ENCODE data around the gene HIPK3. TPM values are rescaled to one million over a fixed set of nuclear protein-coding genes. Genes with fewer than 3 reads are reported as not detected.

The HIPK3 gene
- polyA plus RNA-seq, 1 donor (not counting 4 experiments of a cell fraction or from before 2014, with no cell fraction given) = 37.3 TPM

DNA sequence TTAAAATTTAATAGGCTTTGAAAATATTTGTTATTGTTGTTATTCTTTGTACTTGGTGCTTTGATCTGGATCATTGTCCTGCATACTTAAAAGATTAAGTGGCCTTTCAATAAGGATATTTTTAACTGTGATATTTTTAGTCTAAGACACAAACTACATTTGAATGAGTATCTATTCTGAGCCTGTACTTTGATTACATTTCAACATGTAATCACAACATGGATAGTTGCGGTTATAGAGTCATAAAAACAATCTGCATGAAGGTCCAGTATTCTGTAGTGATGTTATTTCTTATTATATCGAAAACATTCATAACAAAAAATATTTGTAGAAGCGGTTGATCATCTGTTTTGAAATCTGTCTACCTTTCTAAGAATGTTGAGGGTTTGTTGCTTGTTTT is 58.6 kb downstream of the HIPK3 start:
- H3K9me3 ChIP-seq (ENCODE audit: control insufficient read depth, low read depth, low read length) = no peaks in the 10 kb centered on the region
- TF ChIP-seq, protein P1, sequence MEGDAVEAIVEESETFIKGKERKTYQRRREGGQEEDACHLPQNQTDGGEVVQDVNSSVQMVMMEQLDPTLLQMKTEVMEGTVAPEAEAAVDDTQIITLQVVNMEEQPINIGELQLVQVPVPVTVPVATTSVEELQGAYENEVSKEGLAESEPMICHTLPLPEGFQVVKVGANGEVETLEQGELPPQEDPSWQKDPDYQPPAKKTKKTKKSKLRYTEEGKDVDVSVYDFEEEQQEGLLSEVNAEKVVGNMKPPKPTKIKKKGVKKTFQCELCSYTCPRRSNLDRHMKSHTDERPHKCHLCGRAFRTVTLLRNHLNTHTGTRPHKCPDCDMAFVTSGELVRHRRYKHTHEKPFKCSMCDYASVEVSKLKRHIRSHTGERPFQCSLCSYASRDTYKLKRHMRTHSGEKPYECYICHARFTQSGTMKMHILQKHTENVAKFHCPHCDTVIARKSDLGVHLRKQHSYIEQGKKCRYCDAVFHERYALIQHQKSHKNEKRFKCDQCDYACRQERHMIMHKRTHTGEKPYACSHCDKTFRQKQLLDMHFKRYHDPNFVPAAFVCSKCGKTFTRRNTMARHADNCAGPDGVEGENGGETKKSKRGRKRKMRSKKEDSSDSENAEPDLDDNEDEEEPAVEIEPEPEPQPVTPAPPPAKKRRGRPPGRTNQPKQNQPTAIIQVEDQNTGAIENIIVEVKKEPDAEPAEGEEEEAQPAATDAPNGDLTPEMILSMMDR (optimal IDR thresholded peaks at IDR 0.05 in 1 of 3, IDR thresholded peaks at IDR 0.05 in 1 of 3, conservative IDR thresholded peaks at IDR 0.05 in 1 of 3; ENCODE audit: extremely low read depth in 1 of 3, insufficient read depth in 2 of 3, low read length in 3 of 3) = no peak
- TF ChIP-seq EZH2 (IDR thresholded peaks at IDR 0.05; ENCODE audit: low read length) = no peak
- FAIRE-seq = no peak
- no peaks in the 10 kb centered on the region for H3K27me3 ChIP-seq (ENCODE audit: control insufficient read depth, extremely low read depth, insufficient read depth, low read length)
- peaks cover 4% of the 10 kb centered on the region for H4K20me1 ChIP-seq (ENCODE audit: control insufficient read depth, extremely low read depth, insufficient read depth, low read length)
- no peak overlapping the region for H3K4me3 ChIP-seq (ENCODE audit: control insufficient read depth in 2 of 3, extremely low read depth in 1 of 3, insufficient read depth in 2 of 3, low read depth in 1 of 3, low read length in 3 of 3)
- no peak for DNase-seq (ENCODE audit: low read depth, low spot score)
- no peaks in the 10 kb centered on the region for H3K9me1 ChIP-seq (ENCODE audit: control insufficient read depth, extremely low read depth, insufficient read depth, low read length)
- H3K4me1 ChIP-seq (ENCODE audit: control insufficient read depth, extremely low read depth, insufficient read depth, low read length) = peaks cover 8% of the 10 kb centered on the region
- H3K9ac ChIP-seq (ENCODE audit: control insufficient read depth, extremely low read depth, insufficient read depth, low read length) = no peak overlapping the region
- peaks cover 79% of the 10 kb centered on the region for H3K79me2 ChIP-seq (ENCODE audit: control insufficient read depth, insufficient read depth, low read length)
- H3K4me2 ChIP-seq (ENCODE audit: control insufficient read depth, extremely low read depth, insufficient read depth, low read depth, low read length) = no peak overlapping the region
- dilution Hi-C loops (cut with MboI; ENCODE audit: extremely low pct_ligation_motif_present, low sequenced_read_pairs) = no loop called here
- H3K27ac ChIP-seq (ENCODE audit: control insufficient read depth, insufficient read depth, low read length) = no peak overlapping the region
- no peak overlapping the region for H2AFZ ChIP-seq (ENCODE audit: control insufficient read depth, low read length)
- no peaks in the 10 kb centered on the region for H3K36me3 ChIP-seq (ENCODE audit: control insufficient read depth in 2 of 2, extremely low read depth in 1 of 2, insufficient read depth in 2 of 2, low read length in 2 of 2)

GRCh38 chr11:33317662-33318061 is 60.5 kb downstream of the HIPK3 start:
- Histone ChIP-seq H4K20me1 (ENCODE audit: control insufficient read depth, extremely low read depth, insufficient read depth, low read length) (no peaks in the 10 kb centered on the region), H3K9me3 (ENCODE audit: control insufficient read depth, low read depth, low read length) (no peaks in the 10 kb centered on the region), H3K4me2 (ENCODE audit: control insufficient read depth, extremely low read depth, insufficient read depth, low read depth, low read length) (no peak overlapping the region), H3K36me3 (ENCODE audit: control insufficient read depth in 2 of 2, extremely low read depth in 1 of 2, insufficient read depth in 2 of 2, low read length in 2 of 2) (no peaks in the 10 kb centered on the region), H3K4me3 (ENCODE audit: control insufficient read depth in 2 of 3, extremely low read depth in 1 of 3, insufficient read depth in 2 of 3, low read depth in 1 of 3, low read length in 3 of 3) (no peak overlapping the region), H3K9me1 (ENCODE audit: control insufficient read depth, extremely low read depth, insufficient read depth, low read length) (no peaks in the 10 kb centered on the region), H3K27ac (ENCODE audit: control insufficient read depth, insufficient read depth, low read length) (no peak overlapping the region), H3K9ac (ENCODE audit: control insufficient read depth, extremely low read depth, insufficient read depth, low read length) (no peak overlapping the region), H3K79me2 (ENCODE audit: control insufficient read depth, insufficient read depth, low read length) (peaks cover 79% of the 10 kb centered on the region), H2AFZ (ENCODE audit: control insufficient read depth, low read length) (no peak overlapping the region), H3K4me1 (ENCODE audit: control insufficient read depth, extremely low read depth, insufficient read depth, low read length) (peaks cover 8% of the 10 kb centered on the region), H3K27me3 (ENCODE audit: control insufficient read depth, extremely low read depth, insufficient read depth, low read length) (no peaks in the 10 kb centered on the region)
- FAIRE-seq (no peak), DNase-seq (ENCODE audit: low read depth, low spot score) (no peak)
- no peak for TF ChIP-seq EZH2 (IDR thresholded peaks at IDR 0.05; ENCODE audit: low read length)
- TF ChIP-seq, protein P1 (optimal IDR thresholded peaks at IDR 0.05 in 1 of 3, IDR thresholded peaks at IDR 0.05 in 1 of 3, conservative IDR thresholded peaks at IDR 0.05 in 1 of 3; ENCODE audit: extremely low read depth in 1 of 3, insufficient read depth in 2 of 3, low read length in 3 of 3) = no peak
- dilution Hi-C loops (cut with MboI; ENCODE audit: extremely low pct_ligation_motif_present, low sequenced_read_pairs) = no loop called here

All from keratinocyte (primary cell).